ENCODE results near the gene JMJD1C. TPM values are rescaled to one million over a fixed set of nuclear protein-coding genes. Genes with fewer than 3 reads are reported as not detected.

Gene JMJD1C
- total RNA-seq, 1 experiment from 2014 or later, result 66.3 TPM

- CTCF ChIA-PET, result no interaction called here
- no peaks in the 10 kb centered on the region for H3K9me2 ChIP-seq (ENCODE audit: insufficient read depth)
- RAD21 ChIA-PET (ENCODE audit: low non-redundant PET in 1 of 2, low total read pairs in 2 of 2, uncharacterized antibody in 2 of 2, unreplicated experiment in 2 of 2), result interaction anchor here in 1 of 2 experiments (1.2 kb wide), 1 partner anchor 217 kb away, joined by 4 read pairs; no protein-coding TSS in a partner anchor
- BruUV-seq (replicated peaks), result no TSS peak
- no peak overlapping the region for H3K27ac ChIP-seq (ENCODE audit: low read depth, low read length)
- H3K9ac ChIP-seq (ENCODE audit: low read length), result no peak overlapping the region
- no peak overlapping the region for H3K4me2 ChIP-seq (ENCODE audit: low read length)
- H4K20me1 ChIP-seq (ENCODE audit: insufficient read depth), result no peaks in the 10 kb centered on the region
- intact Hi-C loops (cut with micrococcal nuclease), result no loop called here
- peaks cover 12% of the 10 kb centered on the region in 2 experiments for H3K4me1 ChIP-seq (ENCODE audit: control insufficient read depth in 1 of 2, insufficient read depth in 2 of 2, low read length in 2 of 2)
- H3K27me3 ChIP-seq (ENCODE audit: insufficient read depth, low read length), result no peaks in the 10 kb centered on the region
- POLR2A ChIA-PET, result no interaction called here
- no peak overlapping the region for H3K4me3 ChIP-seq (replicated peaks in 1 of 2; ENCODE audit: low read depth in 1 of 2, low read length in 2 of 2)
- DNase-seq (ENCODE audit: low read depth, low spot score) (no peak), ATAC-seq (no peak)
- H2AFZ ChIP-seq (ENCODE audit: low read depth, low read length, poor library complexity, severe bottlenecking), result no peak overlapping the region
- H3K9me3 ChIP-seq (ENCODE audit: control insufficient read depth in 1 of 2, insufficient read depth in 1 of 2, low read depth in 1 of 2, low read length in 2 of 2), result no peaks in the 10 kb centered on the region
- peaks cover 81% of the 10 kb centered on the region for H3K79me2 ChIP-seq (ENCODE audit: insufficient read depth, low read length)
- no peak for TF ChIP-seq CBX3 (IDR thresholded peaks at IDR 0.05; ENCODE audit: low read depth)
- no peaks in the 10 kb centered on the region for H3K36me3 ChIP-seq (ENCODE audit: control insufficient read depth in 1 of 2, insufficient read depth in 2 of 2, low read length in 2 of 2)
Observed at GRCh38 chr10:63503395-63503794, 37.6 kb upstream of the JMJD1C start.

DNA sequence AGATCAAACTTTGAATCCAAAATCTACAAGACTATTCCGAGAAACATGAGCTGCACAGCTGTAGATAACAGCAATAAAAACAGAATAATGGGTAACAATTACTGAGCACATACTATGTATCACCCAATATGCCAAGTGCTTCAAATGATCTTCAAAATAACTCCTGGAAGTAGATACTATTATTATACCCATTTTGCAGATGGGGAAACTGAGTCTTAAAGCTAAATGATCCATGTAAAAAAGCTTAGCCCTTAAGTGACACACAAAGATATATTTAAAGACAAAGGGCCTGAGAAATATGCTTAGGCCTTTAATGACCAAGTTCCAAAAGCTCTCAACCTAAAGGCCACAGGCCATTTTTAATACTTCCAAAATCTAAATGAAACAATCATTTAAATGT, 37.1 kb upstream of the JMJD1C start:
- Histone ChIP-seq H3K4me3 (replicated peaks in 1 of 2; ENCODE audit: low read depth in 1 of 2, low read length in 2 of 2) (no peak overlapping the region), H3K27me3 (ENCODE audit: insufficient read depth, low read length) (no peaks in the 10 kb centered on the region), H4K20me1 (ENCODE audit: insufficient read depth) (no peaks in the 10 kb centered on the region), H3K9me2 (ENCODE audit: insufficient read depth) (no peaks in the 10 kb centered on the region), H3K27ac (ENCODE audit: low read depth, low read length) (no peak overlapping the region), H3K9ac (ENCODE audit: low read length) (no peak overlapping the region), H3K4me2 (ENCODE audit: low read length) (no peak overlapping the region), H3K9me3 (ENCODE audit: control insufficient read depth in 1 of 2, insufficient read depth in 1 of 2, low read depth in 1 of 2, low read length in 2 of 2) (no peaks in the 10 kb centered on the region), H3K4me1 (ENCODE audit: control insufficient read depth in 1 of 2, insufficient read depth in 2 of 2, low read length in 2 of 2) (peaks cover 12% of the 10 kb centered on the region in 2 experiments), H3K36me3 (ENCODE audit: control insufficient read depth in 1 of 2, insufficient read depth in 2 of 2, low read length in 2 of 2) (no peaks in the 10 kb centered on the region), H2AFZ (ENCODE audit: low read depth, low read length, poor library complexity, severe bottlenecking) (no peak overlapping the region), H3K79me2 (ENCODE audit: insufficient read depth, low read length) (peaks cover 81% of the 10 kb centered on the region)
- CTCF ChIA-PET, result interaction anchor here (0.7 kb wide), 1 partner anchor 121 kb away, joined by 3 read pairs; no protein-coding TSS in a partner anchor
- BruUV-seq (replicated peaks), result no TSS peak
- TF ChIP-seq EZH2phosphoT487 (IDR thresholded peaks at IDR 0.05; ENCODE audit: borderline replicate concordance) (no peak), SP1 (IDR thresholded peaks at IDR 0.05; ENCODE audit: low read depth) (no peak), RAD21 (IDR thresholded peaks at IDR 0.05; ENCODE audit: low read depth) (no peak), REST (IDR thresholded peaks at IDR 0.05; ENCODE audit: low read depth) (no peak), SRF (IDR thresholded peaks at IDR 0.05; ENCODE audit: low read depth) (no peak)
- TF ChIP-seq, protein P1, sequence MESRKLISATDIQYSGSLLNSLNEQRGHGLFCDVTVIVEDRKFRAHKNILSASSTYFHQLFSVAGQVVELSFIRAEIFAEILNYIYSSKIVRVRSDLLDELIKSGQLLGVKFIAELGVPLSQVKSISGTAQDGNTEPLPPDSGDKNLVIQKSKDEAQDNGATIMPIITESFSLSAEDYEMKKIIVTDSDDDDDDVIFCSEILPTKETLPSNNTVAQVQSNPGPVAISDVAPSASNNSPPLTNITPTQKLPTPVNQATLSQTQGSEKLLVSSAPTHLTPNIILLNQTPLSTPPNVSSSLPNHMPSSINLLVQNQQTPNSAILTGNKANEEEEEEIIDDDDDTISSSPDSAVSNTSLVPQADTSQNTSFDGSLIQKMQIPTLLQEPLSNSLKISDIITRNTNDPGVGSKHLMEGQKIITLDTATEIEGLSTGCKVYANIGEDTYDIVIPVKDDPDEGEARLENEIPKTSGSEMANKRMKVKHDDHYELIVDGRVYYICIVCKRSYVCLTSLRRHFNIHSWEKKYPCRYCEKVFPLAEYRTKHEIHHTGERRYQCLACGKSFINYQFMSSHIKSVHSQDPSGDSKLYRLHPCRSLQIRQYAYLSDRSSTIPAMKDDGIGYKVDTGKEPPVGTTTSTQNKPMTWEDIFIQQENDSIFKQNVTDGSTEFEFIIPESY (IDR thresholded peaks at IDR 0.05; ENCODE audit: extremely low read depth, insufficient replicate concordance, low read length), result no peak
- POLR2A ChIA-PET, result no interaction called here
- no peak for ATAC-seq
- intact Hi-C loops (cut with micrococcal nuclease), result no loop called here
- no peak for DNase-seq (ENCODE audit: low read depth, low spot score)
- RAD21 ChIA-PET (ENCODE audit: low non-redundant PET in 1 of 2, low total read pairs in 2 of 2, uncharacterized antibody in 2 of 2, unreplicated experiment in 2 of 2), result no interaction called here

Measured in HCT116 (cell line).